Hematopoietic multipotent progenitor cell treated with erythropoietin and hydrocortisone succinate and interleukin-3 and kit ligand, for 17 days (in vitro differentiated cells): ENCODE measurements around the gene ATP8A2.
"Not testable (repeated sequence)": the region's sequence is repeated elsewhere in the genome, so short reads cannot be mapped to it uniquely, and the experiment has no call there.

Experiments used
- DNase-seq: peaks from one replicate; pipeline ENCODE4 v3.0.0-alpha.2; 2015; ENCODE audit warnings: low spot score

ATP8A2 gene

DNA sequence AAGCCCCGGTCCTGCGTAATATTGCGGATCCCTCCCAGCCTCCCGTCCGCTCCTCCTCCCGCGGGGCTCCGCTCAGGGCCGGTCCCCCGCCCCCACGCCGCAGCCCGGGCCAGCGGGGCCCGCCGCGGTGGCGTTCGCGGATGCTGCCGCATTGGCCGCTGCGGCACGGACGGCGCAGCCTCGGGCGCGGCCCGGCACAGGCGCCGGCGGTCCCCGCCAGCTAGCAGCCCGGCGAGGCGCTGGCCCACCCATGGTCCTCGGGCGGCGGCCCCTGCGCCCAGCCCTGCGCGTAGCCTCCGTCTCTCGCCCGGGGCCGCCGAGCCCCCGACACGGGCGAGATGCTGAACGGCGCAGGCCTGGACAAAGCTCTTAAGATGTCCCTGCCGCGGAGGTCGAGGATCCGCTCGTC lies at the start of gene ATP8A2:
ATP8A2 (plus strand) TSS at position 100 of the 409 bp plus-strand sequence; CDS start at position 339, 239 bp downstream.
- DNase-seq: no peak

DNA sequence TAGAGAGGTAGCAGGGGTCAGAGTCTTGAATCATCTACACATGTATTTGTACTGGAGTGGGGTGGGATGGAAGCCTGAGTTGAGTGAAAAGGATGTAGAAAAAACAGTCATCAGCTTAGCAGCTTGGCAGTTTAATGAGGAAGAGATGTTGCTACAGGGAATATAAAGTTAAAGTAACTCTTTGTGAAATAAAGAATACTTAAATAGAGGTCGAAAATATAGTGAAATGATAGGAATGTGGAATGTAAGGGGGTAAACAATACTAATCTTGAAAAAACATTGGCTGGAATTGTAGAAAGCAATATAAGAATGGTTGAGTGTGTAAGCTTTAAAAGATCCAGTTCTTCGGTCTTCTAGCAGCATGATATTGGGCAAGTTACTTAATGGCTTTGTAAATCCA lies 47.7 kb upstream of the ATP8A2 start:
- DNase-seq: no peak

GRCh38 chr13:25329706-25330105 lies 42.1 kb upstream of the ATP8A2 start:
- DNase-seq: no peak

DNA sequence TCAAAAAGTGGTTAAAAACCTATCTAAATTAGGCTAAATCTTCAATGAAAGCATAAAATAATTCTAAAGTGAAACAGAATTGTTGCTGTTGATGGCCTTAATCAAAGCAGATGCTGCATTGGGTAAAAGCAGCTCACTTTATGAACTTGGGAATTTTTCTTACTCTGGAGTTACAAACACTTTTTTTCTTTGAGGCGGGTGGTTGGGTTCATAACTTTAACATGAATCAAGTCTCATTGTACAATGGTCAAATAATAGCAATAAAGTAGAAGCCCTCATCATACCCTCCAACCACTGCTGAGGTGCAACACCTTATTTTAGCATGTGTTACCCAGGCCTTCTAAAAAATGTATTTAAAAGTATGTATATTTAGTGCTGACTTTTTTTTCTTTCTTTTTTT lies 41.2 kb upstream of the ATP8A2 start:
- no peak for DNase-seq

GRCh38 chr13:25335856-25336255 lies 35.9 kb upstream of the ATP8A2 start:
- no peak for DNase-seq

DNA sequence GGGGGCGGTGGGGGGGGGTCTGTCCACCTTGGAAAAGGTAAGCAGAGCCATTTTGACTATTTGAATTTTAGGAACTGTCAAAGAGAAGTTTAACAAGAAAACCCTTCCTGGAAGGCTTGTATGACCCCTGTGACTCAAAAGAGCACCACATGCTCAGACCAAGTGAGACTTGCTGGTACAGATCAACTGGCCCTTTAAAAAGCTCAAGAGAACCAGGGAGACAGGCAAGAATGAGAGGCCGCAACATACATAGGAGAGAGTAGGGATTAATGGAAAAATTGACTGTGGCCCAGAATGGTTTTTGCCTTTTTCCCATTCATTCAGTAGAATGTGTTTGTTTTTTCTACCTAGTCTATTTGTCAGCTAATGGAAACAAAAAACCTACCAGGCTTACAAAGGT lies 26.2 kb upstream of the ATP8A2 start:
- DNase-seq: no peak

DNA sequence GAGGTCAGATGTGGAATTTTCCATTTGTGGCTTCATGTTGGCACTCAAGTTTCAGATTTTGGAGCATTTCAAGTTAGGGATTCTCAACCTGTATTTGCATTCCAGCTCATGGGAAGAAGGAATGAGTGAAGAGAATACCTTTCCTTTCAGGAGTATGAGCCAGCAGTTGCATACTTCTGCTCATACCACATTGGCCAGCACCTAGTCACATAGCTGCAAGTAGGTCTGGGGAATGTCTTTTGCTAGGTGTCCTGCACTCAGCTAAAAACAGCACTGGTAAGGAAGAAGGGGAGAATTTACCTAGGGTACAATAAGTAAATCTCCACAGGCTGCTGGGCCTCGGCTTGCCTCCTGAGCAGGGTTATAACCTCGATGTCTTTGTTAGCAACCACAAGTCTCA lies 24.6 kb upstream of the ATP8A2 start:
- DNase-seq: no peak

DNA sequence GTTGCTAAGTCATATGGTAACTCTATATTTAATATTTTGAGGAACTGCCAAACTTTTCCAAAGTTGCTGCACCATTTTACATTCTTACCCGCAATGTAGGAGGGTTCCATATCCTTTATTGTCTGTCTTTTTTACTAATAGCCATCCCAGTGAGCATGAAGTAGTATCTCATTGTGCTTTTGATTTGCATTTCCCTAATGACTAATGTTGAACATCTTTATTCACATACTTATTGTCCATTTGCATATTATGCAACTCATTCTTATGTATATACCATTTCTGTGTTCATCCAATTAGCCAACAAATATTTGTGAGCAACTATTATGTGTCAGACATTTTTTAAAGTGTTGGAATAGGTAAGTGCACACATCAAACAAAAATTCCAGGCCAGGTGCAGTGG lies 20.4 kb upstream of the ATP8A2 start:
- no peak for DNase-seq

GRCh38 chr13:25352230-25352629 lies 19.5 kb upstream of the ATP8A2 start:
- no peak for DNase-seq

DNA sequence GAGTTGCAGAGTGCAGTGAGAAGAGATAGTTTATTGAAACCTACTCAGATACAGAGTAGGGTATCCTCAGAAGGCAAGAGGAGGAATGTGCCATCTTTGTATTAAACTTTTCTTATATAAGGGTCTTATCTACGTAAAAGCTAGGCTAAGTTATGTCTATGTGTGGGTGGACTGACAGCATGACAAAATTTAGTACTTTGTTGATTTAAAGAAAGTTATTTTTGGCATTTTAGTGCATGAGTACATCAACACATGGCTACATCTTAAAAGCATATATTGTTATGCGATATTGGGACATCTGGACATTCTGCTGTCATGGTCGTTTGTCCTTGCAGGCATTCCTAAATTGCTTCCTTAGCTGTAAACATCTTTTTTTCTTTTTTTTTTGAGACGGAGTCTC lies 19.0 kb upstream of the ATP8A2 start:
- DNase-seq: no peak

- DNase-seq: no peak
These were observed 18.4 kb upstream of the ATP8A2 start for GRCh38 chr13:25353344-25353743.

GRCh38 chr13:25354377-25354776 lies 17.4 kb upstream of the ATP8A2 start:
- DNase-seq: no peak

GRCh38 chr13:25360443-25360842 lies 11.3 kb upstream of the ATP8A2 start:
- DNase-seq: not testable (repeated sequence)

DNA sequence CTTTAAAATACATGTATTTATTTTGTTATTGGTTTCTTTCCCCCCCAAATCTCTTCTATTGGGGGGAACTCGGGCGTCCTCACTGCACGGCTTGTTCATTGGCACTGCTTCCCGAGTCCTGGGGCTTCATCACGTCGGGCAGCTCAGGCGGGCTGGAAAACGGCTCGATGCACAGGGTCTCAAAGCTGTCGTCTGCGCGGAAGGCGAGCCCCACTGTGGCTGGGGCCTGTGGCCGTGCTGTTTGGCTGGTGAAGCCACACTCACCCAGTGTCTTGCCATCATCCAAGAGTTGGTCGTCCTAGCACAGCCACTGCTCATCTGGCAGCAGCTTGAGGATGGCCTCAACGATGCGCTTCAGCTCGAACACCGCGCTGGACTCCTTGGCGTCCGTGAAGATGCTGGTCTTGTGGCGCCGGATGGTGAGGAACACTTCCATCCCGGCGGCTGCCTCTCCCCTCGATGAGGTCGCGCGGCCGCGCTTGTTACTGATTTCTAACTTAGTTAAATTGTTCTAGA lies 6.0 kb upstream of the ATP8A2 start:
- no peak for DNase-seq

- DNase-seq: no peak
These were observed 458 bp upstream of the ATP8A2 start for GRCh38 chr13:25371158-25371874.

- DNase-seq: no peak
These were observed 709 bp downstream of the ATP8A2 start for GRCh38 chr13:25372284-25373081.

- peak; percentile 74 for DNase-seq
These were observed 4.1 kb downstream of the ATP8A2 start for GRCh38 chr13:25375727-25376358.

DNA sequence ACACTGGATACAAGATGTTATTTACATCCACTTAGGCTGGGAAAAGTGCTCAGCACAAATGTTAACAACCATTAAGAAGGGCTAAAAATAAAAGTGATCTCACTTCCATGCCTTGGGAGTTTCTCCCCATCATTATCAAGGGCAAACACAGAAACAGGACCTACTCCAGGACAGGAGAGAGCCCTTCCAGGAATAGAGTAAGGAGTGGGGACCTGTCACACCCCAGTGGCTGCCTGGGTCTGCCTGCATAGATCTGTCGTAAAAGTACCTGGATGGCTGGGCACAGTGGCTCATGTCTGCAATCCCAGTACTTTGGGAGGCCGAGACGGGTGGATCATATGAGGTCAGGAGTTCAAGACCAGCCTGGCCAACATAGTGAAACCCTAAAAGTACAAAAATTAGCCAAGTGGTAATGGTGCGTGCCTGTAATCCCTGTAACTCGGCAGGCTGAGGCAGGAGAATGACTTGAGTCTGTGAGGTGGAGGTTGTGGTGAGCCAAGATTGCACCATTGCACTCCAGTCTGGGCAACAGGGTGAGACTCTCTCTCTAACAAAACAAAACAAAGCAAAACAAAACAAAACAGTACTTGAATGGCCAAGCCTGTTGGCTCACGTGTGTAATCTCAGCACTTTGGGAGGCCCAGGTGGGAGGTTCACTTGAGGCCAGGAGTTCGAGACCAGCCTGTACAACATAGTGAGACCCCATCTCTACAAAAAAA lies 5.6 kb downstream of the ATP8A2 start:
- DNase-seq: no peak

DNA sequence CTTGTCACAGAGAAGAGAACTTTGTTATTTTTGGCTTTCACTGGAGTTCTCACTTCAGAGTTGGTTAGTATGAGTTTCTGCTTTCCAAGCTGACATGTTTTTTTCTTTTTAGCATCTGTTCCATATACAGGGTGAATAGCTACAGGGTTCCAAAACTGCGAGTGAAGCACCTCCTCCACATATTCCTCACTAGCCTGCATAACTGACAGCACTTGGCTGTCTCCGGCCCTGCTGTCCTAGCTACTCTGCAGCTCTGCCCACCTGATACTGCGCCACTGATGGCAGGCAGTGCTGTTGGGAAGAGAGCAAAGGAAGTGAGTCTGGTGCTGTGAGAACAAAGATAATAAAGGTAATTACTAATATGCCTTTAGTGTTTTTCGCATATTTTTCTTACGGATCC lies 6.8 kb downstream of the ATP8A2 start:
- DNase-seq: no peak

DNA sequence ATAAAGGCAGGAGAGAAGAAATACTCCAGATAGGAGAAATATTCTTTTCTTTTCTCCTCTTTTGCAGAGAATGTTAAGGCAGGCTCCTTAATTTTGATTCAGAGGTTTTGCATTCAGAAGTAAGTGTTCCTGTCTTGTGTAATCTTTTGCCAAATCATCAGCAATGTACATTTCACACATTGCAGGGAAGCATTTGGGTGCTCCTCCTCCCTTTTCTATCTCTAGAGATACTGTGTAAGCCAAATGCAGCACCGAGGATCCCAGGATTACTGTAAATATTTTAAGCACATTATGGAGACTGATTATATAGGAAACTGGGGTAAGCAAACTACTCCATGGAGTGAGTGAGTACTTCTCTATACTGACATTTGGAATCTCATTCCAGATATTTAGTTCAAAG lies 7.2 kb downstream of the ATP8A2 start:
- no peak for DNase-seq

DNA sequence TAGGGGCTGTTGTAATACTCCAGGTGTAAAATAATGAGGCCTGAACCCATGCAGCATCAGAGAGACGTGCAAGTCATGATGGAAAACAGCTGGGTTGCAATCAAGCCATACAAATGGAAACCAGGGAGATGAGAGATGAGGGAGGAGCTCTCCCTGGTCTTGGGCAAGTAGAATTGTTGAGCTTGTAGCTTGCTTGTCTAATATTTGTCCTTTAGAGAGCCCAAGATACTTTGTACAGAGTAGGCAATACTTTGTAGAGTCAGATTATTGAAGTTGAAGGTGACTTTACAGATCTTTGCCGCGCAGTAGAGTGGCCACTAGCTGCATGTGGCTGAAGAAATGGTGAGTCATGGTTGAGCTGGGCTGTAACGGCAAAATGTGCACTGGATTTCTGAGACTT lies 8.3 kb downstream of the ATP8A2 start:
- peak; percentile 21 for DNase-seq

DNA sequence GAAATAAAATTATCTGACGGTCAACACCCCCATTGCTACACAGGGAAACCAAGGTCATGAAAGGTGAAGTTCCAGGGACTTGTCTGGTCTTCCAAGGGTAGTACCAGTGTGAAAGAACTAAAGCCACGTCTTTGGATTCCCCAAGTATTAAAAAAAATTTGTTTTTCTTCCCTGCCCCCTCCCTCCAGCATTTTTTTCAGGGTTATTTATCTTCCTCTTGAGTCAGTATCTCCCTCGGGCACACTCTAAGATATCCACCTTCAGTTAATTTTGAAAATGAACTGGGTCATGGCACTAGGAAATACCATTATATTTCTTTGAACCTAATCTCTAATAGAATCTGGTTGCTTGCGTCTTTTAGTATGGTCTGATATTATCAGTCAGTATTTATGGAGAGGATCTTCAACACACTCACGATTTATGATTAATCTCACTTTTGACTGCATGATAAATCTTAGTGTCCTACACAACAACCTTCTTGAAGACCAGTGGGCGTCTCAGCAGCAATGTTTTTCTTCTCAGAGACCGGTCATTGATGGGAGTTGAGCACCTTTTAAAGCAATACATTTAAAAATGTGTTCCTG lies 9.1 kb downstream of the ATP8A2 start:
- DNase-seq: no peak
